VCaP (cell line): ENCODE measurements around the gene CDC73.

Experiments used
- H3K27ac ChIP-seq: fragments of 450-650 bp; 2 replicates; pipeline ENCODE4 v1.5.1; 2017
- TF ChIP-seq, protein P1 (sequence below): fragments of 450-650 bp; conservative IDR thresholded peaks from 2 replicates; pipeline ENCODE4 v1.5.1; 2017; ENCODE audit warnings: mild to moderate bottlenecking, moderate library complexity

Gene CDC73

DNA sequence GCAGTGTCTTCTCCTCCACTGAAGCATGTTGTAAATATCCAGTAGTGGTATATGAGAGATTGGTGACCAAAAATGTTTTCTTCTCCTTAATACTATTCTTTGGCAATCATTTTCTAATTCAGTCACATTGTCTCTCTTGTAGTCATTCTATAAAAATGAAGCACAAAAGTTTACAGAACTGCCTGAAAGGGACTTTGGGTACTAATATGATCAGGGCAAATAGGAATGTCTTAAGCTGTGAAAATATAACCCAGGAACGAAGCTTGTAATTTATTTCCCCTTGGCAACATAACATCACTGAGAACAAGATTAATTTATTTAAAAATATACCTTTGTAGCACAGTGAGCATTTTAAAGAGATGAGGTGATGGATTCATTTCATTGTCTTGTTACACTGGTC lies 59.7 kb downstream of the CDC73 start:
- TF ChIP-seq, protein P1, sequence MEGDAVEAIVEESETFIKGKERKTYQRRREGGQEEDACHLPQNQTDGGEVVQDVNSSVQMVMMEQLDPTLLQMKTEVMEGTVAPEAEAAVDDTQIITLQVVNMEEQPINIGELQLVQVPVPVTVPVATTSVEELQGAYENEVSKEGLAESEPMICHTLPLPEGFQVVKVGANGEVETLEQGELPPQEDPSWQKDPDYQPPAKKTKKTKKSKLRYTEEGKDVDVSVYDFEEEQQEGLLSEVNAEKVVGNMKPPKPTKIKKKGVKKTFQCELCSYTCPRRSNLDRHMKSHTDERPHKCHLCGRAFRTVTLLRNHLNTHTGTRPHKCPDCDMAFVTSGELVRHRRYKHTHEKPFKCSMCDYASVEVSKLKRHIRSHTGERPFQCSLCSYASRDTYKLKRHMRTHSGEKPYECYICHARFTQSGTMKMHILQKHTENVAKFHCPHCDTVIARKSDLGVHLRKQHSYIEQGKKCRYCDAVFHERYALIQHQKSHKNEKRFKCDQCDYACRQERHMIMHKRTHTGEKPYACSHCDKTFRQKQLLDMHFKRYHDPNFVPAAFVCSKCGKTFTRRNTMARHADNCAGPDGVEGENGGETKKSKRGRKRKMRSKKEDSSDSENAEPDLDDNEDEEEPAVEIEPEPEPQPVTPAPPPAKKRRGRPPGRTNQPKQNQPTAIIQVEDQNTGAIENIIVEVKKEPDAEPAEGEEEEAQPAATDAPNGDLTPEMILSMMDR = no peak
- no peak overlapping the region for H3K27ac ChIP-seq

DNA sequence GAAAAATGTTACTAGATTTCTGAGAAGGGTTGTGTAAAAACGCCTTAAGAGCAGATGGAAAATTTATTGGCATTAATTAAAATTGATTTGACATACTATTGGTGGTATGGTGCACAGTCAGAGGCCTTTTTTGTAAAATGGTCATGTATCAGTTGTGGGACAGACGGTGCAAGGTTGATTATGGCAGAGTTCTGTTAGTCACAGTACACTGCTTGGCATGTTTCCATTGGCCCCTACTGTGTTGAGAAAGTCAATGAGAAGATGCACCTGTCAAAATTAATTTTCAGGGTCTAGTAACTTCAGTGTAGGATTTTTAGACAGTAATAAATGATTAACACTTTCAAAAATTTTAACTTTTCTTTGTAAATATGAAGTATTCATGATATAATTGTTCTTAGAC lies 60.2 kb downstream of the CDC73 start:
- H3K27ac ChIP-seq = no peak overlapping the region
- TF ChIP-seq, protein P1 = no peak

DNA sequence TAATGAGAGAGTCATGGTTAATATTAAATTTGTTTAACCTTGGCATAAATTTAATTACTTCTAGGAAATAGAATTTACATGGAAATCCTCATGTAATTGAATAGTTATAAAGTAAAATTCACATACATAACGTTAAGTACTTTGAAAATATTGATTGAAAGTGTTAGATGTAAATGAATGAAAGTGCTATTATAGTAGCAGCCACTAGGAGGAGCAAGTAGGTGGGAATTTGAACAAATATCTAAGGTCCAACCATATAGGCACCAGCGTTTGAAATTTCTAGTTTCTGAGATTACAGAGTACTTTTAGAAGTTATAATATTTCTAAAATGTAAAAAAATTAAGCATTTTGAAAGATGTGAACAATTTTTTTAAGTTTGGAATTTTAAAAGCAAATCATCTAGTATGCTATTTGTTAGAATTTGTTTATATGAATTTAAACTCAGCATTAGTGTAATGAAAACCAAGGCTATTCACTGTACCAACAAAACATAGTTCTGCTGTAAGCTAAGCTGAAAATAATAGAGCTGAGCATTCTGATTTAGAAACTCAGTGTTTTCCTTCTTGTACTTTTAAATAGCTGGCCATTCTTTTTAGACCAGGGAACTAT lies 61.3 kb downstream of the CDC73 start:
- TF ChIP-seq, protein P1 = peak; percentile 88
- H3K27ac ChIP-seq = no peak overlapping the region; the same call in 1 of the 2 replicates

DNA sequence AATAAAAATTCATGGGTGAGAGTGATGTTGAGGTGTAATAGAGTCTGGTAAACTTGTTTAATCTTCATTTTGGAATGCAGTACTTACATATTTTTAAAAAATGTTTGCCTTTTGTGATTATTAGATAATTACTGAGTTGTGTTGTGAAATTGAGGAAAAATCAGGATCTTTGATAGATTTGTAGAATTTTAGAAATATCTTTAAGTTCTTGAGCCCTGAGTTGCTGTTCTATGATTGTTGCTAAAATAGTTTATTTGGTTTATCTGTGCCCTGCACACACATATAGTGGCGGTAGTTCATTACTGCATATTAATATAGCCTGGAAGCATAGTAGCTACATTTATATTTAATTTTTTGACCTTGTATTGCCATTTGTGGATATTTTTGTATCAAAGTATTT lies 62.9 kb downstream of the CDC73 start:
- H3K27ac ChIP-seq = no peak overlapping the region
- TF ChIP-seq, protein P1 = no peak

DNA sequence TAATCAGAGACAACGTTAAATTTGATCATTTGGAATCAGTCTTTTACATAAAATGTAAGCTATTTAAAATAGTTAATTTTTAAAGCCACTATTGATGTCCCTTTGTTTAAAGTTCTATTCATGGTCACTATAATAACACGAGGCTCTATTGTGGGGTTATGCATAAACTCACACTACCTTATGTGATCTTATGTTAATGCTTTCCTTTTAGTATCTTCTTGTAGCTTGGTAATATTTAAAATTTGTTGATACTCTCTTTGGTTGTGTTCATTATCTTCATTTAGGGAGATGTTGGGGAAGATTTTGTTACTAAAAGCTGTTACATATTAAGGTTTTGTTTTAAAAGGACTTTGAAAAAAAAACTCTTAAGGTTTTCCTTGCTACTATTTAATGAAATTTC lies 63.4 kb downstream of the CDC73 start:
- TF ChIP-seq, protein P1 = no peak
- H3K27ac ChIP-seq = peak overlapping the region; percentile 67; the same call in 1 of the 2 replicates

DNA sequence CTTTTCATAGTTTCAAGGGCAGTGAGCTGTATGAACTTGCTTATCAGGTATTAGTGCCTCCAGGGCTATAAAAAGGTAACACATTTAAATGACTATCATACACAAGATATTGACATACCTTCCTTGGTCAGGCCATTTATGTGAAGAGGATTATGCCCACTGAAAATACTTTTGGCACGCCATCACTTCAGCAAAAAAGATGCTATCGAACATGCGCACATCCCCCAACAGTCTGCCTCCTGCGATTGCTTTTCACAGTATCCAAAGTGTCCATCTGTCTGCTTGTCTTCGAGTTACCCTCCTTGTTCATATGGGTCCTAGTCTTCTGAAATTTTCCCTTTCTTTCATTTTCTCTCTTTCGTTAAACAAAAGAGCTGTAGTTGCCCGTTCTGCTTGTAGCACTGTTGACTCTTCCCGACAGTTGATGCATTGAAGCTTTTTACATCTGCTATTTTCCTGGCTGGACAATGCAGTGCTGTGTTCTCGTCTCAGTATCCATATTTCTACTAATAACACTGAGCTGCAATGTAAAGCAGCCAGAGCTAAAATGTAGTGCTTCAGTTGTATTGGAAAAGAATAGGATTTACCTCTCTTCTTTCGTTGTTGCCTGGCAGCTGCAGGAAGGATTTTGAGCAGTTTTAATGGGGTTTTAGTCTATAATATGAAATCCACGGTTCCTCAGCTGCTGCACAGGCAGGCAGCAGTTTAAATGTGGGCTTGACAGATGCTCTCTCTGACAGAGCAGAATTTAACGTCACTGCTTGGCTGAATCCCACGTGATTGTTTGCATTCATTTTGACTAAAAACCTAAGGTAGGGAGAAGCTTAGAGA lies 64.3 kb downstream of the CDC73 start, which contains the start of gene B3GALT2:
Gene B3GALT2 (minus strand): TSS at position 713 of the 831 bp plus-strand sequence. CDS start 5,051 bp downstream, outside the sequence.
- TF ChIP-seq, protein P1 = no peak
- H3K27ac ChIP-seq = peak within 1 kb of the TSS; percentile 67

DNA sequence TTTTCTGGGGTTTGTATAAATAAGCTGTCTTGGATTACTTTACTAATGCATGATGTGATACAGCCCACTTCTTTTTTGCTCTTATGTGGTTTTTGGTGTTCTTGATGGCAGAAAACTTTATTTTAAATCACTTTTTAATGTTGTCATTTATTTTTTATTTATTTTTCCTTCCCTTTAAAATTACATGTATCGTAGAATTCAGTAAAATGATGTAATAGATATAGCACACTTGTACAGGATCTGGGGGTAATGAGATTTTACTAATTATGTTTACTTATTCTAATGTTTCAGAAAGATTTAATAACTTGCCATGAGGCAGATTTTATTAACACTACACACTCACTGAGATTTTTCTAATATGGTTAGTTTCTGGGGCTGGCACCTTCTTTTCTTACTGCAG lies 65.3 kb downstream of the CDC73 start:
- TF ChIP-seq, protein P1 = no peak
- H3K27ac ChIP-seq = peak overlapping the region; percentile 67

DNA sequence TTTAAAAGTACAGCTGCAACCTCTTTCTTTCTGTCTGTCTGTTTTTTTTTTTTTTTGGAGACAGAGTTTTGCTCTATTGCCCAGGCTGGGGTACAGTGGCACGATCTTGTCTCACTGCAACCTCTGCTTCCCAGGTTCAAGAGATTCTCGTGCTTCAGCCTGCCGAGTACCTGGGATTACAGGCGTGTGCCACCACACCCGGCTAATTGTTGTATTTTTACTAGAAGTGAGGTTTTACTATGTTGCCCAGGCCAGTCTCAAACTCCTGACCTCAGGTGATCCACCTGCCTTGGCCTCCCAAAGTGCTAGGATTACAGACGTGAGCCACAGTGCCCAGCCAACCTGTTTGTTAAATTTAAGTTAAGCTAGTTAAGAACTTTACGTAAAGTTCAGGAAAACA lies 67.1 kb downstream of the CDC73 start:
- H3K27ac ChIP-seq = peak overlapping the region; percentile 9; the same call in 1 of the 2 replicates
